ENCODE results near the gene HEBP1. TPM values are rescaled to one million over a fixed set of nuclear protein-coding genes. Genes with fewer than 3 reads are reported as not detected.

Gene HEBP1
- total RNA-seq, 3 donors from 2014 or later (not counting 1 experiment from before 2014, with no cell fraction given) = 10.8 to 13.5 (median 11.9) TPM

- no peak for TF ChIP-seq CTCF (IDR thresholded peaks at IDR 0.05)
- WGBS (ENCODE audit: insufficient coverage) = 92% methylated on average over 2 of the region's 2 CpGs
- intact Hi-C loops (cut with micrococcal nuclease) = no loop called here
- Histone ChIP-seq H3K36me3 (ENCODE audit: control insufficient read depth, insufficient read depth, low read length) (no peaks in the 10 kb centered on the region), H3K4me3 (ENCODE audit: low read length) (no peak overlapping the region), H3K27me3 (ENCODE audit: control insufficient read depth, insufficient read depth, low read length) (no peaks in the 10 kb centered on the region), H3K9me3 (ENCODE audit: control insufficient read depth, insufficient read depth, low read length) (no peaks in the 10 kb centered on the region), H3K4me1 (ENCODE audit: control insufficient read depth, insufficient read depth, low read length) (no peaks in the 10 kb centered on the region), H3K27ac (ENCODE audit: low read length) (no peak overlapping the region)
- H3K9me3 Mint-ChIP-seq = no peaks in the 10 kb centered on the region
- H3K27ac Mint-ChIP-seq = no peak overlapping the region
- H3K4me1 Mint-ChIP-seq = no peaks in the 10 kb centered on the region
- peaks cover 0 to 2% of the 10 kb centered on the region in 2 donors for H3K27me3 Mint-ChIP-seq (ENCODE audit: low read depth in 2 of 2)
- H3K36me3 Mint-ChIP-seq = no peaks in the 10 kb centered on the region
- ATAC-seq (no peak), DNase-seq (no peak)
- H3K4me3 Mint-ChIP-seq = no peak overlapping the region
Measured at GRCh38 chr12:13032164-13032563, 32.1 kb upstream of the HEBP1 start.

GRCh38 chr12:13030541-13031291, 30.7 kb upstream of the HEBP1 start:
- Histone ChIP-seq H3K27ac (ENCODE audit: low read length) (no peak overlapping the region), H3K27me3 (ENCODE audit: control insufficient read depth, insufficient read depth, low read length) (no peaks in the 10 kb centered on the region), H3K36me3 (ENCODE audit: control insufficient read depth, insufficient read depth, low read length) (no peaks in the 10 kb centered on the region), H3K4me3 (ENCODE audit: low read length) (no peak overlapping the region), H3K9me3 (ENCODE audit: control insufficient read depth, insufficient read depth, low read length) (no peaks in the 10 kb centered on the region), H3K4me1 (ENCODE audit: control insufficient read depth, insufficient read depth, low read length) (no peaks in the 10 kb centered on the region)
- WGBS (ENCODE audit: insufficient coverage) = 87% methylated on average over 9 of the region's 9 CpGs
- no peak for ATAC-seq
- H3K27me3 Mint-ChIP-seq (ENCODE audit: low read depth in 2 of 2) = peaks cover 0 to 5% of the 10 kb centered on the region in 2 donors
- no peaks in the 10 kb centered on the region for H3K9me3 Mint-ChIP-seq
- no peak for DNase-seq
- no peak overlapping the region for H3K27ac Mint-ChIP-seq
- no peaks in the 10 kb centered on the region for H3K4me1 Mint-ChIP-seq
- H3K4me3 Mint-ChIP-seq = no peak overlapping the region
- no peak for TF ChIP-seq CTCF (IDR thresholded peaks at IDR 0.05)
- intact Hi-C loops (cut with micrococcal nuclease) = no loop called here
- no peaks in the 10 kb centered on the region for H3K36me3 Mint-ChIP-seq

- no peaks in the 10 kb centered on the region for H3K27me3 ChIP-seq (ENCODE audit: control insufficient read depth, insufficient read depth, low read length)
- no peaks in the 10 kb centered on the region for H3K36me3 ChIP-seq (ENCODE audit: control insufficient read depth, insufficient read depth, low read length)
- no peak for TF ChIP-seq CTCF (IDR thresholded peaks at IDR 0.05)
- H3K9me3 Mint-ChIP-seq = no peaks in the 10 kb centered on the region
- no peaks in the 10 kb centered on the region for H3K36me3 Mint-ChIP-seq
- no peaks in the 10 kb centered on the region for H3K4me1 Mint-ChIP-seq
- intact Hi-C loops (cut with micrococcal nuclease) = no loop called here
- DNase-seq (no peak), ATAC-seq (no peak)
- WGBS (ENCODE audit: insufficient coverage) = 86% methylated on average over 3 of the region's 4 CpGs
- H3K4me3 ChIP-seq (ENCODE audit: low read length) = no peak overlapping the region
- H3K4me3 Mint-ChIP-seq = no peak overlapping the region
- H3K27ac Mint-ChIP-seq = no peak overlapping the region
- peaks cover 0 to 10% of the 10 kb centered on the region in 2 donors for H3K27me3 Mint-ChIP-seq (ENCODE audit: low read depth in 2 of 2)
- H3K27ac ChIP-seq (ENCODE audit: low read length) = no peak overlapping the region
- no peaks in the 10 kb centered on the region for H3K9me3 ChIP-seq (ENCODE audit: control insufficient read depth, insufficient read depth, low read length)
- no peaks in the 10 kb centered on the region for H3K4me1 ChIP-seq (ENCODE audit: control insufficient read depth, insufficient read depth, low read length)
Measured at GRCh38 chr12:13028825-13029570, 28.9 kb upstream of the HEBP1 start.

All from natural killer cell (primary cell).